Measurements from ENCODE around the gene FGD2. TPM values are rescaled to one million over a fixed set of nuclear protein-coding genes. Genes with fewer than 3 reads are reported as not detected.
A peak's percentile ranks its signal among the peaks of the same experiment; 100 is the strongest.

The FGD2 gene
- total and polyA plus RNA-seq, 9 of the 15 experiments (the other 6 are each of a cell fraction or from before 2014, with no cell fraction given) = 0.09 TPM; not detected in 8

DNA sequence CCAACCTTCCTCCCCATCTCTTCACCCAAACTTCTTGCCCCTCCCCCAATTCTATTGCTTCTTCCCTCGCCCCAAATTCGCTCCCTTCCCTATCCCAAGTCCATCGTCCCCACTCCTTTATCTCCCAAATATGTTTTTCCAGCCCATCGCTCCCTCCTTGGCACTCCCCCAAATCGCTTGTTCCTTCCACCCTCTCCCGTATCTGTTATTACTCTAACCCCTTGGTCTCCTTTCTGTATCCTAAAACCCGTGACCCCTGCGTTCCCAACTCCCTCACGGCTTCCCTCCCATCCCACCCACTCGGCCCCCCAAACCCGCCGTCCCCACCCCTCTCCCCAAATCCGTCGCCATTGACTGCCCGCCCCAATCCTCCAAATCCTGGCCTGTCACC, 20.0 kb upstream of the FGD2 start (continued):
- TF ChIP-seq MYNN (IDR thresholded peaks at IDR 0.05) (no peak), MYNN (CRISPR knock-in tag; IDR thresholded peaks at IDR 0.05) (no peak), ARHGAP35 (IDR thresholded peaks at IDR 0.05; ENCODE audit: partially characterized antibody) (peak; percentile 8), KAT2B (IDR thresholded peaks at IDR 0.05; ENCODE audit: low read depth, low read length) (no peak), SUPT5H (IDR thresholded peaks at IDR 0.05) (no peak), PML (IDR thresholded peaks at IDR 0.05; ENCODE audit: low read length) (no peak), ETV1 (tag; conservative IDR thresholded peaks at IDR 0.05; ENCODE audit: low read depth) (no peak), TSC22D4 (tag; IDR thresholded peaks at IDR 0.05) (no peak), YY1 (IDR thresholded peaks at IDR 0.05; ENCODE audit: borderline replicate concordance in 1 of 3, control insufficient read depth in 1 of 3, extremely low read depth in 1 of 3, insufficient read depth in 3 of 3, insufficient read length in 1 of 3, insufficient replicate concordance in 2 of 3, low read depth in 1 of 3, low read length in 2 of 3) (no peak), SRF (CRISPR knock-in tag; IDR thresholded peaks at IDR 0.05) (no peak), PTRF (tag; IDR thresholded peaks at IDR 0.05) (no peak), ZNF384 (IDR thresholded peaks at IDR 0.05; ENCODE audit: low read depth, low read length) (no peak), ASH1L (IDR thresholded peaks at IDR 0.05; ENCODE audit: borderline replicate concordance, low read depth, partially characterized antibody) (peak; percentile 41), TAF1 (IDR thresholded peaks at IDR 0.05; ENCODE audit: control insufficient read depth, extremely low read depth, insufficient read depth, low read length, severe bottlenecking) (no peak), RBBP5 (IDR thresholded peaks at IDR 0.05; ENCODE audit: borderline replicate concordance, insufficient read depth, low read length, poor library complexity, severe bottlenecking) (no peak), NFATC3 (IDR thresholded peaks at IDR 0.05) (no peak), NCOA2 (IDR thresholded peaks at IDR 0.05; ENCODE audit: partially characterized antibody in 2 of 2) (no peak), MTA2 (IDR thresholded peaks at IDR 0.05; ENCODE audit: low read depth) (0 out of 2 replicates have a peak, but pooled peaks have one; percentile 21)
- TF ChIP-seq, protein P1, sequence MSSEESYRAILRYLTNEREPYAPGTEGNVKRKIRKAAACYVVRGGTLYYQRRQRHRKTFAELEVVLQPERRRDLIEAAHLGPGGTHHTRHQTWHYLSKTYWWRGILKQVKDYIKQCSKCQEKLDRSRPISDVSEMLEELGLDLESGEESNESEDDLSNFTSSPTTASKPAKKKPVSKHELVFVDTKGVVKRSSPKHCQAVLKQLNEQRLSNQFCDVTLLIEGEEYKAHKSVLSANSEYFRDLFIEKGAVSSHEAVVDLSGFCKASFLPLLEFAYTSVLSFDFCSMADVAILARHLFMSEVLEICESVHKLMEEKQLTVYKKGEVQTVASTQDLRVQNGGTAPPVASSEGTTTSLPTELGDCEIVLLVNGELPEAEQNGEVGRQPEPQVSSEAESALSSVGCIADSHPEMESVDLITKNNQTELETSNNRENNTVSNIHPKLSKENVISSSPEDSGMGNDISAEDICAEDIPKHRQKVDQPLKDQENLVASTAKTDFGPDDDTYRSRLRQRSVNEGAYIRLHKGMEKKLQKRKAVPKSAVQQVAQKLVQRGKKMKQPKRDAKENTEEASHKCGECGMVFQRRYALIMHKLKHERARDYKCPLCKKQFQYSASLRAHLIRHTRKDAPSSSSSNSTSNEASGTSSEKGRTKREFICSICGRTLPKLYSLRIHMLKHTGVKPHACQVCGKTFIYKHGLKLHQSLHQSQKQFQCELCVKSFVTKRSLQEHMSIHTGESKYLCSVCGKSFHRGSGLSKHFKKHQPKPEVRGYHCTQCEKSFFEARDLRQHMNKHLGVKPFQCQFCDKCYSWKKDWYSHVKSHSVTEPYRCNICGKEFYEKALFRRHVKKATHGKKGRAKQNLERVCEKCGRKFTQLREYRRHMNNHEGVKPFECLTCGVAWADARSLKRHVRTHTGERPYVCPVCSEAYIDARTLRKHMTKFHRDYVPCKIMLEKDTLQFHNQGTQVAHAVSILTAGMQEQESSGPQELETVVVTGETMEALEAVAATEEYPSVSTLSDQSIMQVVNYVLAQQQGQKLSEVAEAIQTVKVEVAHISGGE (CRISPR knock-in tag; IDR thresholded peaks at IDR 0.05) = no peak
- TF ChIP-seq, protein P2, sequence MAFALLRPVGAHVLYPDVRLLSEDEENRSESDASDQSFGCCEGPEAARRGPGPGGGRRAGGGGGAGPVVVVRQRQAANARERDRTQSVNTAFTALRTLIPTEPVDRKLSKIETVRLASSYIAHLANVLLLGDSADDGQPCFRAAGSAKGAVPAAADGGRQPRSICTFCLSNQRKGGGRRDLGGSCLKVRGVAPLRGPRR (CRISPR knock-in tag; IDR thresholded peaks at IDR 0.05) = no peak
- TF ChIP-seq, protein P3, sequence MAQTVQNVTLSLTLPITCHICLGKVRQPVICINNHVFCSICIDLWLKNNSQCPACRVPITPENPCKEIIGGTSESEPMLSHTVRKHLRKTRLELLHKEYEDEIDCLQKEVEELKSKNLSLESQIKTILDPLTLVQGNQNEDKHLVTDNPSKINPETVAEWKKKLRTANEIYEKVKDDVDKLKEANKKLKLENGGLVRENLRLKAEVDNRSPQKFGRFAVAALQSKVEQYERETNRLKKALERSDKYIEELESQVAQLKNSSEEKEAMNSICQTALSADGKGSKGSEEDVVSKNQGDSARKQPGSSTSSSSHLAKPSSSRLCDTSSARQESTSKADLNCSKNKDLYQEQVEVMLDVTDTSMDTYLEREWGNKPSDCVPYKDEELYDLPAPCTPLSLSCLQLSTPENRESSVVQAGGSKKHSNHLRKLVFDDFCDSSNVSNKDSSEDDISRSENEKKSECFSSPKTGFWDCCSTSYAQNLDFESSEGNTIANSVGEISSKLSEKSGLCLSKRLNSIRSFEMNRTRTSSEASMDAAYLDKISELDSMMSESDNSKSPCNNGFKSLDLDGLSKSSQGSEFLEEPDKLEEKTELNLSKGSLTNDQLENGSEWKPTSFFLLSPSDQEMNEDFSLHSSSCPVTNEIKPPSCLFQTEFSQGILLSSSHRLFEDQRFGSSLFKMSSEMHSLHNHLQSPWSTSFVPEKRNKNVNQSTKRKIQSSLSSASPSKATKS (CRISPR knock-in tag; IDR thresholded peaks at IDR 0.05) = no peak
- TF ChIP-seq, protein P4, sequence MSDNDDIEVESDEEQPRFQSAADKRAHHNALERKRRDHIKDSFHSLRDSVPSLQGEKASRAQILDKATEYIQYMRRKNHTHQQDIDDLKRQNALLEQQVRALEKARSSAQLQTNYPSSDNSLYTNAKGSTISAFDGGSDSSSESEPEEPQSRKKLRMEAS (CRISPR knock-in tag; IDR thresholded peaks at IDR 0.05) = no peak
